NCI-H2081 treated with DMSO at 0.1 percent for 48 hours (cell line): Measurements from ENCODE around the gene TBL2.
A peak's percentile ranks its signal among the peaks of the same experiment; 100 is the strongest.
"Not testable (repeated sequence)": the region's sequence is repeated elsewhere in the genome, so short reads cannot be mapped to it uniquely, and the experiment has no call there.

ENCODE experiments used
- DNase-seq: peaks from one replicate; lab custom pipeline; 2025; lab: John Stamatoyannopoulos, UW

Gene TBL2

DNA sequence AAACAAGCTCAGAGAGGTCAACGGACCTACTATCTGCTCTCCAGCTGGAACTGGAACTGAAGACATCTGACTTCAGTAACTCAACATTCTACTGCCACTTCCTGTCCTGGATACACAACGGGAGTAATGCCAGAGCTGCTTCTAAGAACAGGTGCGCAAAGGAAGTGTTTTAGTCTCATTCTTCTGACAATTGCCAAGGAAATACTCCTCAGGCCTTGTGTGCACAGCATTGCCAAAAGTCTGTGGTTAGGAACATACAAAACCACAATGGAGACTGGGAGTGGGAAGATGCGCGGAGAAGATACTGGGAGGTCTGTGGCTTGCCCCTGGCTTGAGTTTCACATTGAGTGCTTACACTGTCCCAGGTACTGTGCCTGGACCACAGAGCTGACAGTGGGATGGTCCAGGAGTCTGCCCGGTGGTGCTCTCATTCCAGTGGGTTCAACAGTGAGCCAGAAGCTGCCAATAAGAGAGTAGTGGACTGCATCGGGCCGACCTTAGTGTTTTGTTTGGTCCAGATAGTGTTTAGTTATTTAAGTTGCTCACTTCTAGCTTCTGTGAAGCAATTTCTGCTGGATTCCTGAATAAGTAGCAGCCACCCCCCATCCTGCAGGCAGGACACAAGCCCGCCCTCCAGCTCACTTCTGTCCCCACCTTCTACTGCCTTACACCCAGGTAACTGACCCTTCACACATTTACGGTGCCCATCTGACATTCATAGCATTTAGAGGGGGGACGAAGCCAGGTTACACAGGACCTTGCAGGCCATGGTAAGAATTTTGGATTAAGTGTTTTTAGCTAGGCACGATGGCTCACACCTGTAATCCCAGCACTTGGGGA lies 10.3 kb downstream of the TBL2 start:
- no peak for DNase-seq

DNA sequence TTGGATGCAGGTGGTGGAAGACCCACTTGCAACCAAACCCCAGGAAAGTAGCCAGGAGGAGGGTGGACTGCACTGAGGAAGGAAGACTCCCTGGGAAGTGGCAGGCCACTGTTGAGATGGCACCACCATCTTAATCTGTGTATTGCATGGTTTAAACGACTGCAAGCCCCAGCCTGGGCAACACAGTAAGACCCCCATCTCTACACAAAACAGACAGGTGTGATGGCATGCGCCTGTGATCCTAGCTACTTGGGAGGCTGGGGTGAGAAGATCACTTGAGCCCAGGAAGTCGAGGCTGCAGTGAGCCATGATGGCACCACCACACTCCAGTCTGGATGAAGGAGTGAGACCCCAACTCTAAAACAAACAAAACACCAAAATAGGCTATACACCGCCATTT lies 11.2 kb downstream of the TBL2 start:
- DNase-seq: no peak

DNA sequence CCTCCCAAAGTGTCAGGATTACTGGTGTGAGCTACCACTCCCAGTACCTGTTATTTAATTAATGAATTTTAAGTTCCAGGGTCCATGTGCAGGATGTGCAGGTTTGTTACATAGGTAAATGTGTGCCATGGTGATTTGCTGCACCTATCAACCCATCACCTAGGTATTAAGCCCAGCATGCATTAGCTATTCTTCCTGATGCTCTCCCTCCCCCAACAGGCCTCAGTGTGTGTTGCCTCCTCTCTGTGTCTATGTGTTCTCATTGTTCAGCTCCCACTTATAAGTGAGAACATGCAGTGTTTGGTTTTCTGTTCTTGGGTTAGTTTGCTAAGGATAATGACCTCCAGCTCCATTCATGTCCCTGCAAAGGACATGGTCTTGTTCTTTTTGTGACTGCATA lies 11.9 kb downstream of the TBL2 start:
- DNase-seq: not testable (repeated sequence)

DNA sequence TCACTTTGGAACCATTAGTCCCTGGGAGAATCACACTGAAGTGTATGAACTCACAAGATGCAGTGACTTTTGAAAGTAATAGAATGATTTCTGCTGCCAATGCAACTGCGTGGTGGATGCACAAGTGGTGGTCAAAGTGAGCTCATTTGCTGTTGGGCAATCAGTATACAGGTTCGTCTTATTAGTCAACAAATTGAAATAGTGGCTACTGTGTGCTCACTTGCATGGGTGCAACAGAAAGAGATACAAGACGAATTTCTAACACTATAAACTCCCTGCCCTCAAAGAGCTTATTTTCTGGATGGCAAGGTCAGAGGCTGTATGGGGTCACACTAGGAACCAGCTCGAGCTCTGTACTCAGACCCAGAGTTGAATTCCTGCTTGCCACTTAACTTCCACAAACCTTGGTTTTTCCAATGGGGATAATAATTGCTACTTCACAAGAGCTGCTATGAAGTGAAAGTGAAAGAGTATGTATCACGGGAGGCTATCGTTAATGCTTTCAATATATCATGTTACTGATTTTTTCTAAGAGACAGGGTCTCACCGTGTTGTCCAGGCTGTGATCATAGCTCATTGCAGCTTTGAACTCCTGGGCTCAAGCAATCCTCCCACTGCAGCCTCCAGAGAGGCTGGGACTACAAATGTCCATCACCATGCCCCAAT lies 12.6 kb downstream of the TBL2 start:
- no peak for DNase-seq

DNA sequence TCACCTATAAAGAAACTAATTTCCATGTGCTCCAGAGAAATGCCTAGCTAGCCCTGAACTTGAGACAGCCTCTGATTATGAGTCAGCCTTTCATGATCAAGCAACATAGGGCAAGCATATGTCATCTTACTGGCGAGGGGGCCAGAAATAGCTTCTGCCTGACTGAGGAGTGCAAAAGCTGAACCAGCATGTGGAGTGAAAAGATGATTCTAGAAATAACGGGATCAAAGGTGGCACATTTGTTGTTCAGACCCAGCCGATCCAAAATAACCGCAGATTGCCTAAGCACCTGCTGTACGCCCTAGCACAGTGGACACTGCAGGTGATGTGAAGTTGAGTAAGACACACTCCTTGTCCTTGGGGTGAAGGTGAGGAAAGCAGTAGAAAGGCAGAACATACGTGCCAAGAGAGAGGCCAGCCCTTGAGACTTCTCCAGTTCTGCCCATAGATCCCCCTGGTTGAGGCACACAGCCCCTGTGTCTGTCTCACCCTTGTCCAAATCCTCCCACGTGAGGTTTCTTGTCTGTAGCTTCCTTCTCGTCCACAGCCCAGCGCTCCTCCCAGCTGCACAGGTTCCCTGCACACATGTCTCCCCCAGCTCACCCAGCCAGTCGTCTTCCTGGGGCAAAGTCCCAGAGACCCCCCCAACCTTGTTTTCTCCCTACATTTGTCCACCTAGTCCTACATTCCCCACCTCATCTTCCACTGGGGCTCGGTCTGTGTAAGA lies 18.1 kb downstream of the TBL2 start:
- no peak for DNase-seq

DNA sequence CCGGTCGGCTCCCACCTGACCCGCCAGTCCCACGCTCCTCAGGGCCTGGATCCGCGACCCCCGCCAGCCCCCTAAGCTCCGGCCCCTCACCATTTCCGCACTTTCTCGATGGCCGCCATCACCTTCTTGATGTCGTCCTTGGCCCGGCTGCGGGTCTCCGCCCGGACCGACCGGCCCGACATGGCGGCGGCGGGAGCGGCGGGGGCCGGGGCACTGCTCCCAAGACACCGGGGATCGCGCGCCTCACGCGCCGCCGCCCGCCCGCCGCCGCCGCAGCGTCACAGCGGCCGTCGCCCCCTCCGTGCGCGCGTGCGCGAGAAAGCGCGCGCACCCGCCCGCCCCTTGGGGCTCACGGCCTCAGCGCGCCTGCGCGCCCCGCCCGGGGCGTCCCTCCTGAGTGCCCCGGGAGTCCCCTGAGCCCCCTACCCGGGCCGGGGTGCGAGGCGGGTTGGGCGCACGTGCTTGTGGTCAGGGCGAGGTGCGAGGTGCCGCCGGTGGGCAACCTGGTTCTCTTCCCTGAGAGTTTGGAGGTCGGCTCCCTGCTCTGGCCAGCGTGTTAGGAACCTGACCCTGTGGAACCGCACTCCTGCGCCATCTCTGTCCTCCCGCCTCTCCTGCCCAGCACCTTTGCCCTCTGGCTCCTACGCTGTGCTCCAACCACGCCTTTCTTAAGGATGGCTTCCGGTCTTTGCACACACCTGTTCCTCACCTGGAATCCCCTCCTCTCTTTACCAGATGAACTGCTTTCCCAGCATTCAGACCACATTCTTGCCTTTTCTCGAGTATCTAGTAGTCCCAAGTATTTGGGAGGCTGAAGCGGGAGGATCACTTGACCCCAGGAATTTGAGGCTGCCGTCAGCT lies 20.8 kb downstream of the TBL2 start, which contains the start of gene BCL7B:
Gene BCL7B, minus strand, starts transcription at position 294 of the 861 bp plus-strand sequence. Its CDS starts 112 bp downstream, at position 182.
- no peak for DNase-seq

DNA sequence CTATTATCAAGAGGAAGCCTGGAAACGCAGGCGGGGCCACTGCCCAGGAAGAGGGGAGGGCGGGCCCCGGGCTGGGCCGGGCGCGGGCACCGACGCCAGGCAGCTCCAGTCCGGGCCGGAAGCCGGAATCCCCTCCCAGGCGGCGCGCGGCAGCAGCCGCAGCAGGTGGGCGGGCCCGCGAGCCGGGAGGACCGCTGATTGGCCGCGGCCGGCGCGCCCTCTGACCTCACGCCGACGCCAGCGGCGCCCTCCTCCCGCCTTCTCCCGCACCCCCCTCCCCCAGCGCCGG lies 21.3 kb downstream of the TBL2 start:
- peak; percentile 73 for DNase-seq

DNA sequence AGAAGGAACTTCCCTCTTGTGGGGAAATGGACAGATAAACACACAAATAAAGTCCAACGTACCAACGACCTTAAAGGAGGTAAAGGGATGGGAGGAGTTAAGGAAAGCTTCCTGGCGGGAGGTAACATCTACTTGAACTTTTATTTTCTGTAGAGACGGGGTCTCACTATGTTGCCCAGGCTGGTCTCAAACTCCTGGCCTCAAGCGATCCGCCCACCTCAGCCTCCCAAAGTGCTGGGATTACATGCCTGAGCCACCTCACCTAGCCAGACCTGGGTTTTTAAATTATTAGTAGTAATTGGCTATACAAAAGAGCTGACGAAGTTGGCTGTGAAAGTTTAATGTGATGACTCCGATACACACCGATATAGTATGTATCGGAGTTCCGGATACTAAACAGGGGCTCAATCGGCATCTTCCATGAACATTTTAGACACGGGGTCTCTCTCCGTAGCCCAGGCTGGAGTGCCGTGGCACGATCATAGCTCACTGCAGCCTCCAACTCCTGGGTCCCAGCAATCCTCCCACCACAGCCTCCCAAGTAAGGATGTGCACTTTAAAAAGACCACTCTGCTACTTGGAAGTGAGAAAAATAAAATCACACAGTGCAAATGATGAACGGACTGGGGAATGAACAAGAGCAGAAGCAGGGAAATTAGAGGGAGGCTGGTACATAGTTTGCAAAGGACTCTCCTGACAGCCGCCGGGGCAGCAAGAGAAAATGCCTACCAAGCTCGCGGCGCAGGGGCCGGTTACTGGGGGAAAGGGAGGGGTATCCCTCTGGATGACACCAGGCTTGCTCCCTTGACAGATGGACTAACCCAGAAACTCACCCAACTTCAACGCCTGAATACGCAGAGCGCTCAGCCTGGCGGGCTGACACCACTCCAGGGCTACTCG lies 21.9 kb downstream of the TBL2 start:
- no peak for DNase-seq

DNA sequence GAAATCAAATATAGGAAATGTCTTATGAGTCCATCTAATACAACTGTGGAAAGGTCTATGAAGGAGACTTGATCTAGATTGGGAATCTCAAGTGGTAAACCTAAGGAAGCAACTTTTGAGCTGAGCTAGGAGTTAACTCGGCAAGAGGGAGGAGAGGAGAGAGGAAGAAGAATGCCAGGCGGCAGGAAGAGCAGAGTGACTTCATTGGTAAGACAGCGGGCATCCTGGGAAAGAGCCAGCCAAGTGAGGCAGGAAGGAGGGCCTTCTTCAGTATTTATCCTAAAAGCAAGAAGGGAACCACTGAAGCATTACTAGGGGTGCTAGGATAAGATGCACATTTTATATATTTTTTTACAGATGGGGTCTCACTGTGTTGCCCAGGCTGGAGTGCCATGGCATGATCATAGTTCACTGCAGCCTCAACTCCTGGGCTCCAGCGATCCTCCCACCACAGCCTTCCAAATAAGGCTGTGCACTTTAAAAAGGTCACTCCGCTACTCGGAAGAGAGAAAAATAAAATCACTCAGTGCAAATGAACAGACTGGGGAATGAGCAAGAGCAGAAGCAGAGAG lies 22.9 kb downstream of the TBL2 start:
- no peak for DNase-seq

DNA sequence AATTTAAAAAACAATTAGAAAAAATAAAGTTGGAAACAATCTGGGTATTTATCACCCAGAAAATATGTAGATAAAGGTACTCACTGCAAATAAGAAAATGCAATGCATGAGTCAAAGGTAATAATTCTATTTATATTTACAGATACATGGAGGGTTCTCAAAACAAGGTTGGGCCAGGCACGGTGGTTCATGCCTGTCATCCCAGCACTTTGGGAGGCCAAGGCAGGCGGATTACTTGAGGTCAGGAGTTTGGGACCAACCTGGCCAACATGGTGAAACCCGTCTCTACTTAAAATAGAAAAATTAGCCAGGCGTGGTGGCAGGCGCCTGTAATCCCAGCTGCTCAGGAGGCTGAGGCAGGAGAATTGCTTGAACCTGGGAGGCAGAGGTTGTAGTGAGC lies 28.3 kb downstream of the TBL2 start:
- DNase-seq: not testable (repeated sequence)

DNA sequence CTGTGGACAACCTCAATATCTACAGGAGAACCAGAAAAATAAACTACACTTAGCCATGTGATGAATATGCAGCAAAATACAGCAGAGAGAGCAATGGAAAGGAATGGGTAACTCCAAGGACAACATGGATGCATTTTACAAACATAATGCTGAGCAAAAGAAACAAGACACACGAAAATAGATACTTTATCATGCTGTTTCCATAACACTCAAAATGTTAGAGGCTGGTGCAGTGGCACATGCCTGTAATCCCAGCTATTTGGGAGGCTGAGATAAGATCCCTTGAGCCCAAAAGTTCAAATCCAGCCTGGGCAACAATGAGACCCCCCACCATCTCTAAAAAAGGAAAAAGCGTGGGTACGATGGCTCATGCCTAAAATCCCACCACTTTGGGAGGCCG lies 29.2 kb downstream of the TBL2 start:
- DNase-seq: no peak

DNA sequence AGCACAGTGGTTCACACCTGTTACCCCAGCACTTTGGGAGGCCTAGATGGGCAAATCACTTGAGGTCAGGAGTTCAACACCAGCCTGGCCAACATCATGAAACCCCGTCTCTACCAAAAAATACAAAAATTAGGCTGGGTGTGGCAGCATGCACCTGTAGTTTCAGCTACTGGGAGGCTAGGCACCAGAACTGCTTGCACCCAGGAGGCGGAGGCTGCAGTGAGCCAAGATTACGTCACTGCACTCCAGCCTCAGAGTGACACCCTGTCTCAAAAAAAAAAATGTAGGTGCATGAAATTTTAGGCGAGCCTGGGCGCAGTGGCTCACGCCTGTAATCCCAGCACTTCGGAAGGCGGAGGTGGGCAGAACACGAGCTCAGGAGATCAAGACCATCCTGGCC lies 30.5 kb downstream of the TBL2 start:
- no peak for DNase-seq

DNA sequence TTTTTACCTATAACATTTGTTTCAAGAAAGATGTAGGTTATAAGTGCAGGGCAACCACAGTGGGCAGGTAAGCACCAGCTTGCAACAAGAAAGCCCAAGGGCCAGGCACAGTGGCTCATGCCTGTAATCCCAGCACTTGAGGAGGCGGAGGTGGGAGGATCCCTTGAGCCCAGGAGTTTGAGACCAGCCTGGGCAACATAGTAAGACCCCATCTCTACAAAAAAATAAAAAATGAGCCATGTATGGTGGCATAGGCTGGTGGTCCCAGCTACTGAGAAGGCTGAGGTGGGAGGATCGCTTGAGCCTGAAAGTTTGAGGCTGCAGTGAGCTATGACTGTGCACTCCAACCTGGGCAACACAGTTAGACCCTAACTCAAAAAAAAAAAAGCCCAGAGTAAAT lies 33.7 kb downstream of the TBL2 start:
- DNase-seq: no peak

DNA sequence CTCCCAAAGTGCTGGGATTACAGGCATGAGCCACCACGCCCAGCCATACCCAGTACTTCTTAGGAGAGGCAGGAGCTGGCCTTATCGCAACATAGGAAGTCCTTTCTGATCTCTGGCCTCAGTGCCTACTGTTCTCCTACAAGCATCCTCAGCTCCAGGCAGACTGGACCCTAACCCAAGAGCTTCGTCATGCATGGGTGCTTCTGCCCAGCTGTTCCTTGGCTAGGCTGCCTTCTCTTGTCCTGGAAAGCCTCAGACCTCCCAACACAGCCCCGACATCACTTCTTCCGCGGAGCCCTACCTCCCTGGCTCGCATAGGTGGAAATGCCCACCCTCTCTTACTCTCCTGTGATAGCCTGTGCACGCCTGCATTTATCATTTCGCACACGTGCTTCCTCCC lies 36.7 kb downstream of the TBL2 start:
- DNase-seq: no peak

DNA sequence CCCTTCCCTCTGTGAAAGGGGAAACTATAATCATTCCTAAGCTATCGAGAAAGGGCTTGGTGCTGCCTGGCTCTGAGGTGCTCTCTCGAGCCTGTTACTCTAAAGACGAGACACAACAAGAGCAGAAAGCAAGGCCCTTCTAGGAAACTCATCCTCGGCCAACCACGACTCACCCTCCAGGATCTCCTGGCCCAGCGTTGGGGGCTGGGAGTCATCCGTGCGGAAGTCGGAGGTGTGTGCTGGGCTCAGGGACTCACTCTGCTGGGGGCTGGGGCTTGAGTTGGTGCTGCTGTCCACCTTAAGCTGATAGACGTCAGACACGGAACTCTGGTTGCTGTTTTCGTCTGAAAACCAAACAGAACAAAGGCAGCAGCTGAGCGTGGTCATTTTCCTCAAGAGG lies 38.7 kb downstream of the TBL2 start:
- DNase-seq: no peak

DNA sequence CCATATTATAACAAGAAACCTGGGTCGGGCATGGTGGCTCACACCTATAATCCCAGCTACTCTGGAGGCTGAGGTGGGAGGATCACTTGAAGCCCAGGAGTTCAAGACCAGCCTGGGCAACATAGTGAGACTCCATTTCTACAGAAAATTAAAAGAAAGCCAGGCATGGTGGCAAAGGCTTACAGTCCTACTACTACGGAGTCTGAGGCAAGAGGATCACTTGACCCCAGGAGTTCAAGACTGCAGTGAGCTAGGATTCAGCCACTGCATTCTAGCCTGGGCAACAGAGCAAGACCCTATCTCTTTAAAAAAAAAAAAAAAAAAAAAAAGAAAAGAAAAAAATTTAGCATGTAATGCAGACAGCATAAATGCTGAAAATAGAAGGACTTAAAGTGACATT lies 39.9 kb downstream of the TBL2 start:
- DNase-seq: not testable (repeated sequence)

DNA sequence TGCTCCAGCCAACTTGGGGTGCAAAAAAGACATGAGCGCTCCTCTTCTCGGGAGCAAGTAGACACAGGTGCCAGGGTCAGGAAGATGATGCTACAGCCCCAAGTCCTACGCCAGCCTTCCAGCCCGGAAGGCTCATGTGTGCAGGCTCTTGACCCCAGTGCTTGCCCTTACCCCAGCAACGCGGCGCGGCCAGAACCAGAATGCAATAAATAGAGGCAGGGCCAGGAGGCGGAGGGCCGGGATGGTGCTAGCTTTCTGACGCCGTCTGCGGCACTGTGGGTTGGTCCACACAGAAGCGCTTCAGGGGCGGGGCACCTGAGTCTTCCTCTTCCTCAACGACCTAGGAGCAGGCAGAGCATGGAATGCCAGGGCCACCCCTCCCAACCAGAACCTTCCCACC lies 41.3 kb downstream of the TBL2 start:
- no peak for DNase-seq

DNA sequence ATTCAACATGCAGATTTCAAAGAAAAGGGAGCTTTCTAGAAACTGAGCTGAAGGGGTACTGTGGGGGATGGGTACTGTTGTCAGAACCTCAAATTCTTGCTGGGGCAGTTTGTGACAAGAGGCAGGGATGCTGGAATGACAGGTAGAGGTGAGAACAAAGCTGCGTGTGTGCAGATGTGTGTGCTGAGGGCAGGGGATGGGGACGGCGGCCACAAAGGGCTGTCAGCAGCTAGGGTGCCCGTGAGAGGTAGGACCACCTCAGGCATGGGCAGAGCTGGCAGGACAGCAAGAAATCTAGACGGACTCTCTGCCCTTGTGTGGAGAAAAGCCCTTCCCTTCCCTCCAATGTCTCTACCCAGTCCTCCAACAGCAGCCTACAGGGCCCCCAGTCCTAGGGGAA lies 41.9 kb downstream of the TBL2 start:
- DNase-seq: no peak

DNA sequence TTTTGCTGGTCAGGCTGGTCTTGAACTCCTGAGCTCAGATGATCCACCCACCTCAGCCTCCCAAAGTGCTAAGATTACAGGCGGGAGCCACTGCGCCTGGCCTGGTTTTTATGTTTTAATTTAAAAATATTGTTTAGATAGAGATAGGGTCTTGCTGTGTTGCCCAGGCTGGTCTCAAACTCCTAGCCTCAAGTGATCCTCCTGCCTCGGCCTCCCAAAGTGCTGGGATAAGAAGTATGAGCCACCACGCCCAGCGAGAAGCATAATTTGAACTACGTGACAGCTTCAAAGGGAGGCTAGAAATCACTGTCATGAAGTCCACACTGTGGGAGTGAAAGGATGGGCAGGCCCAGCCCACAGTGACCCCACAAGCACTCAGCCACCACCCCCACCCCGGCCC lies 42.5 kb downstream of the TBL2 start:
- not testable (repeated sequence) for DNase-seq

DNA sequence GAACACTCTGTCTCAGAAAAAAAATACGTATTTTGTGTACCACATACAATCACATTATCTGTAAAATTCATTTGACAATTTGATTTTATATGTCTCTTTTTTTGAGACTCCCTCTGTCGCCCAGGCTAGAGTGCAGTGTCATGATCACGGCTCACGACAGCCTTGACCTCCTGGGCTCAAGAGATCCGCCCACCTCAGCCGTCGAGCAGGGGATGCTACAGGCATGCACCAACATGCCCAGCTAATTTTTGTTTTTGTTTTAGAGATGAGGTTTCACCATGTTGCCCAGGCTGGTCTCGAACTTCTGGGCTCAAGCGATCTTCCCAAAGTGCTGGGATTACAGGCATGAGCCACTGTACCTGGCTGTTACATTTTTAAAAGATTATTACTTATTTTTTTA lies 44.6 kb downstream of the TBL2 start:
- no peak for DNase-seq

DNA sequence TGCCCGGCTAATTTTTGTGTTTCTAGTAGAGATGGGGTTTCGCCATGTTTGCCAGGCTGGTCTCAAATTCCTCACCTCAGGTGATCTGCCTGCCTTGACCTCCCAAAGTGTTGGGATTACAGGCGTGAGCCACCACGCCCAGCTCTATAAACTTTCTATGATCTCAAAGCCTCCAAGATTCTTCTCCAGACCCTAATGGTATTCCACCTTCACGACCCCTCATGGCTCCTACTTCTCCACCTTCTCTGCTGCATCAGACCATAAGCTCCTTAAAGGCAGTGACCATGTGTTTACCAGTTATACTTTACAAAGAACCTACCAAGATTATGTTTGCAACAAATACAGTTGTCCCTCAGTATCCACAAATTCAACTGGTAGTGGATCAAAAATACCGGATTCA lies 46.2 kb downstream of the TBL2 start:
- DNase-seq: no peak
